ENCODE data around the gene PPP2R1A.
"Not testable (repeated sequence)": the region's sequence is repeated elsewhere in the genome, so short reads cannot be mapped to it uniquely, and the experiment has no call there.

Gene PPP2R1A

GRCh38 chr19:52248241-52248640, 58.4 kb downstream of the PPP2R1A start:
- no peak for FAIRE-seq

- no peak for FAIRE-seq
Observed at GRCh38 chr19:52258426-52258825, 68.6 kb downstream of the PPP2R1A start.

GRCh38 chr19:52265556-52265955, 75.7 kb downstream of the PPP2R1A start:
- FAIRE-seq, result not testable (repeated sequence)

- FAIRE-seq, result peak; percentile 90
Observed at GRCh38 chr19:52269338-52270261, 79.7 kb downstream of the PPP2R1A start, which contains the start of gene ZNF766. Gene ZNF766 (plus strand): TSS chr19:52269587. CDS start chr19:52269614, 27 bp downstream.

GRCh38 chr19:52270266-52270885, 80.5 kb downstream of the PPP2R1A start:
- no peak for FAIRE-seq

GRCh38 chr19:52273301-52273700, 83.4 kb downstream of the PPP2R1A start:
- FAIRE-seq, result no peak

- no peak for FAIRE-seq
Observed at GRCh38 chr19:52274191-52274590, 84.3 kb downstream of the PPP2R1A start.

- no peak for FAIRE-seq
Observed at GRCh38 chr19:52275988-52276387, 86.1 kb downstream of the PPP2R1A start.

- FAIRE-seq, result no peak
Observed at GRCh38 chr19:52277471-52277870, 87.6 kb downstream of the PPP2R1A start.
